SU-DHL-6 (cell line): ENCODE results near the gene TEKTIP1.

Experiments used
- H2AFZ ChIP-seq: fragments of 200-600 bp; sonication (generic); 2 replicates; pipeline ENCODE4 v1.6.1; 2014; ENCODE audit warnings: low read depth, mild to moderate bottlenecking, moderate library complexity, mixed read lengths, antibody characterized with exemption, low read length; ENCODE audit not compliant: severe bottlenecking
- H3F3A ChIP-seq: fragments of 200-600 bp; shearing (Covaris generic); 2 replicates; pipeline ENCODE4 v1.6.0; 2016; ENCODE audit warnings: antibody characterized with exemption, mild to moderate bottlenecking; ENCODE audit not compliant: insufficient read depth
- H3K27ac ChIP-seq: fragments of 200-600 bp; sonication (generic); 2 replicates; pipeline ENCODE4 v1.5.1; 2016; ENCODE audit warnings: low read depth, mild to moderate bottlenecking, low read length, moderate library complexity, mixed read lengths
- H3K27me3 ChIP-seq: fragments of 200-600 bp; sonication (generic), shearing (Covaris generic); 2 replicates; pipeline ENCODE4 v1.6.0; 2014; ENCODE audit warnings: mild to moderate bottlenecking, low read length
- H3K36me3 ChIP-seq: fragments of 200-600 bp; sonication (generic); 2 replicates; pipeline ENCODE4 v1.6.1; 2014; ENCODE audit warnings: mild to moderate bottlenecking, low read length, mixed read lengths
- H3K4me2 ChIP-seq: fragments of 300-600, 200-600 bp; shearing (Covaris generic), sonication (generic); 2 replicates; pipeline ENCODE4 v1.6.0; 2014; ENCODE audit warnings: low read length, low read depth, mild to moderate bottlenecking; ENCODE audit not compliant: poor library complexity, severe bottlenecking
- H3K4me3 ChIP-seq: fragments of 200-600 bp; sonication (generic); 2 replicates; pipeline ENCODE4 v1.5.1; 2014; ENCODE audit warnings: antibody characterized with exemption, low read length, mild to moderate bottlenecking, mixed read lengths; ENCODE audit not compliant: insufficient read depth, poor library complexity, severe bottlenecking
- H3K79me2 ChIP-seq: fragments of 200-600 bp; sonication (generic); 2 replicates; pipeline ENCODE4 v1.6.1; 2014; ENCODE audit warnings: mild to moderate bottlenecking, low read length, moderate library complexity; ENCODE audit not compliant: insufficient read depth
- H3K9ac ChIP-seq: fragments of 200-600 bp; sonication (generic); 2 replicates; pipeline ENCODE4 v1.7.0; 2014; ENCODE audit warnings: mild to moderate bottlenecking, low read length
- H3K9me2 ChIP-seq: fragments of 200-600 bp; sonication (generic); replicated peaks from 2 replicates; pipeline ENCODE4 v1.6.1; 2014; ENCODE audit warnings: low read length; ENCODE audit not compliant: insufficient read depth
- H3K9me3 ChIP-seq: fragments of 200-600 bp; sonication (generic); 2 replicates; pipeline ENCODE4 v1.6.1; 2014; ENCODE audit warnings: low read length, mixed read lengths; ENCODE audit not compliant: insufficient read depth
- H4K20me1 ChIP-seq: fragments of 200-600 bp; sonication (generic); 2 replicates; pipeline ENCODE4 v1.6.1; 2014; ENCODE audit warnings: low read depth, mild to moderate bottlenecking, antibody characterized with exemption, low read length, moderate library complexity, mixed read lengths
- CTCF ChIP-seq: fragments of 200-600 bp; sonication (generic); IDR thresholded peaks from one replicate; pipeline ENCODE4 v1.5.1; 2017; ENCODE audit warnings: antibody characterized with exemption, mild to moderate bottlenecking, low read length, moderate library complexity; ENCODE audit not compliant: insufficient read depth, poor library complexity, severe bottlenecking
- EZH2phosphoT487 ChIP-seq: fragments of 200-600 bp; sonication (generic), shearing (Covaris generic); conservative IDR thresholded peaks from 2 replicates; pipeline ENCODE4 v1.6.1; 2018; ENCODE audit warnings: mild to moderate bottlenecking, antibody characterized with exemption, low read length, moderate library complexity, mixed read lengths

Gene TEKTIP1

GRCh38 chr19:3515891-3516422, 23.0 kb upstream of the TEKTIP1 start:
- Histone ChIP-seq H2AFZ (no peak overlapping the region), H3K27ac (peak overlapping the region; percentile 53), H3K4me2 (peak overlapping the region; percentile 11), H3F3A (no peaks in the 10 kb centered on the region), H4K20me1 (0 out of 2 replicates have a peak, but pooled peaks cover 5% of the 10 kb centered on the region), H3K9me3 (no peaks in the 10 kb centered on the region), H3K9me2 (no peaks in the 10 kb centered on the region), H3K79me2 (peaks cover 83% of the 10 kb centered on the region), H3K4me3 (no peak overlapping the region), H3K9ac (no peak overlapping the region), H3K36me3 (no peaks in the 10 kb centered on the region), H3K27me3 (no peaks in the 10 kb centered on the region)
- no peak for TF ChIP-seq EZH2phosphoT487
- TF ChIP-seq CTCF = no peak

DNA sequence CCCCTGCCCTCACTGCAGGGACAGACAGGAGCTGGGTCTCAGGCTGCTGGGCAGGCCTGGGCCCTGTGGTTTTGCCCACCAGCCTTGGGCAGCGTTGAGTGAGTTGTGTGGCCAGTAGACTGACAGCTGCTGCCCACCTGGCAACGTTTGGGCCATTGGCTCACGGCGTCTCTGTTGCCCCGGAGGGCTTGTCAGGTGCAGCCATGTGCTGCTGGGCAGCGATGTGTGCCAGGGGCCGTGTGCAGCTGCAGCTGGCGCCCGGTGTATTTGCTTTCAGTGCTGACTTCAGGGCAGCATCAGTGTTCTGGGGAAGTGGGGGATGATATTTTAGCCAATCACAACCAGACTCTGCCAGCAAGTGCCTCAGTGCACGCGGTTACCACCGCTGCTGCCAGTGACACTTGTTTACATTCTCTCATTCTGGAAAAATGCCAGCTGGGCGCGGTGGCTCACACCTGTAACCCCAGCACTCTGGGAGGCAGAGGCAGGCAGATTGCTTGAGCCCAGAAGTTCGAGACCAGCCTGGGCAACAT, 22.2 kb upstream of the TEKTIP1 start:
- Histone ChIP-seq H3K9ac (no peak overlapping the region), H3K27ac (peak overlapping the region; percentile 57), H3F3A (no peaks in the 10 kb centered on the region), H2AFZ (no peak overlapping the region), H3K9me3 (no peaks in the 10 kb centered on the region), H4K20me1 (0 out of 2 replicates have a peak, but pooled peaks cover 5% of the 10 kb centered on the region), H3K4me3 (no peak overlapping the region), H3K4me2 (peak overlapping the region; percentile 11), H3K27me3 (no peaks in the 10 kb centered on the region), H3K79me2 (peaks cover 78% of the 10 kb centered on the region), H3K36me3 (no peaks in the 10 kb centered on the region), H3K9me2 (no peaks in the 10 kb centered on the region)
- TF ChIP-seq EZH2phosphoT487 = no peak
- TF ChIP-seq CTCF = no peak

- H3K4me3 ChIP-seq = no peak overlapping the region
- TF ChIP-seq CTCF = no peak
- no peak for TF ChIP-seq EZH2phosphoT487
- H3K27ac ChIP-seq = no peak overlapping the region
- no peaks in the 10 kb centered on the region for H3K9me3 ChIP-seq
- H3K9ac ChIP-seq = no peak overlapping the region
- H3K9me2 ChIP-seq = no peaks in the 10 kb centered on the region
- peaks cover 75% of the 10 kb centered on the region for H3K79me2 ChIP-seq
- no peak overlapping the region for H3K4me2 ChIP-seq
- no peaks in the 10 kb centered on the region for H3K36me3 ChIP-seq
- H4K20me1 ChIP-seq = 0 out of 2 replicates have a peak, but pooled peaks cover 5% of the 10 kb centered on the region
- H3K27me3 ChIP-seq = no peaks in the 10 kb centered on the region
- no peaks in the 10 kb centered on the region for H3F3A ChIP-seq
- no peak overlapping the region for H2AFZ ChIP-seq
Observed at GRCh38 chr19:3517638-3518037, 21.3 kb upstream of the TEKTIP1 start.
